ENCODE results near the gene SGMS1. TPM values are rescaled to one million over a fixed set of nuclear protein-coding genes. Genes with fewer than 3 reads are reported as not detected.

The SGMS1 gene
- total and polyA plus RNA-seq, 10 donors: 5.9 to 84.3 (median 34.6) TPM

DNA sequence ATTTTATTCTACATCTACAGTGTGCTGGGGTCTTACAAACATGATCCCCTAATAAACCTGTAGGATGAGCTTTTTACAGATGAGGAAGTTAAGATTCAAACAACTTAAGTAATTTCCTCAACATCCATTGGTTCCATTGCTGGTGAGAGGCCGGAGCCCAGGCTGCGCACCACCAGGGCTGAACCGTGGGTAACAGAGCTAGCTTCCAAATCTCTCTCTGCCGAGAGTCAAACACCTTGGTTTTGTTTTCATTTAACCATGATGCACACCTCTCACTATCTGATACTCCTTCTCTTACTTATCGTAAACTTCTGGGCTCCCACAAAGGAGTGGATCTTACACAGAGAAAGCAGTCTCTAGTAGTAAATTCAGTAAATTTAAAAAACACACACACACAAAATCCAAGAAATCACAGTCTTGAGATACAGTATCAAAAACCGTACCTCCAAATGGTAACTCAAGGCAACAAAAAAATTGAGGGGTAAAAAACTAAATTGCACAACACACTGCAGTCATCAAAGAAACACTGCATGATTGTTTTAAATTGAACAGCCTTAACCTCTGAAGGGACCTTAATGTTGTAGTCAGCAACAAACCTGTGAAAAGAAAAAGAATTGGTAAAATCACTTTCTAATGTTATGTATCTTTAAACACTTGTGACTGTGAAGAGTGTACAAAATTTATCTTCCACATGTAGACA, 20.5 kb downstream of the SGMS1 start:
- intact Hi-C loops (cut with DNase I; ENCODE audit: low total_unique reads): no loop called here
- H3K27me3 ChIP-seq (replicated peaks in 1 of 7): no peaks in the 10 kb centered on the region
- 80 to 92% (median 84%) methylated on average over 6 of the region's 6 CpGs for WGBS, 5 donors
- DNase-seq: no peak
- peak overlapping the region in 3 of 8 donors; percentile 21 to 63 (median 45) for H3K27ac ChIP-seq
- no peak overlapping the region for H3K4me3 ChIP-seq
- TF ChIP-seq POLR2A (IDR thresholded peaks at IDR 0.05) (no peak), POLR2AphosphoS5 (IDR thresholded peaks at IDR 0.05) (no peak), CTCF (IDR thresholded peaks at IDR 0.05 in 8 of 11, conservative IDR thresholded peaks at IDR 0.05 in 3 of 11) (no peak)
- H3K4me1 ChIP-seq: peaks cover 17 to 91% (median 56%) of the 10 kb centered on the region in 6 donors
- no peaks in the 10 kb centered on the region for H3K9me3 ChIP-seq
- no peaks in the 10 kb centered on the region for H3K36me3 ChIP-seq

GRCh38 chr10:50601974-50602373, 21.8 kb downstream of the SGMS1 start:
- no peak for TF ChIP-seq POLR2AphosphoS5 (IDR thresholded peaks at IDR 0.05)
- no peak for TF ChIP-seq POLR2A (IDR thresholded peaks at IDR 0.05)
- TF ChIP-seq CTCF (IDR thresholded peaks at IDR 0.05 in 8 of 11, conservative IDR thresholded peaks at IDR 0.05 in 3 of 11): no peak
- WGBS, 5 donors: 85 to 100% (median 100%) methylated on average over 1 of the region's 1 CpG
- H3K4me3 ChIP-seq: no peak overlapping the region
- DNase-seq: no peak
- peaks cover 17 to 81% (median 48%) of the 10 kb centered on the region in 6 donors for H3K4me1 ChIP-seq
- no peaks in the 10 kb centered on the region for H3K9me3 ChIP-seq
- H3K27me3 ChIP-seq (replicated peaks in 1 of 7): no peaks in the 10 kb centered on the region
- intact Hi-C loops (cut with DNase I; ENCODE audit: low total_unique reads): no loop called here
- H3K36me3 ChIP-seq: no peaks in the 10 kb centered on the region
- H3K27ac ChIP-seq: no peak overlapping the region

- TF ChIP-seq POLR2A (IDR thresholded peaks at IDR 0.05) (no peak), CTCF (IDR thresholded peaks at IDR 0.05 in 8 of 11, conservative IDR thresholded peaks at IDR 0.05 in 3 of 11) (no peak), POLR2AphosphoS5 (IDR thresholded peaks at IDR 0.05) (no peak)
- no peak overlapping the region for H3K27ac ChIP-seq
- H3K4me1 ChIP-seq: peaks cover 17 to 71% (median 43%) of the 10 kb centered on the region in 6 donors
- H3K36me3 ChIP-seq: no peaks in the 10 kb centered on the region
- no peak overlapping the region for H3K4me3 ChIP-seq
- no peaks in the 10 kb centered on the region for H3K27me3 ChIP-seq (replicated peaks in 1 of 7)
- WGBS, 5 donors: 63 to 88% (median 84%) methylated on average over 2 of the region's 2 CpGs
- H3K9me3 ChIP-seq: no peaks in the 10 kb centered on the region
- intact Hi-C loops (cut with DNase I; ENCODE audit: low total_unique reads): no loop called here
- DNase-seq: no peak
These were observed 22.8 kb downstream of the SGMS1 start for GRCh38 chr10:50600831-50601477.

DNA sequence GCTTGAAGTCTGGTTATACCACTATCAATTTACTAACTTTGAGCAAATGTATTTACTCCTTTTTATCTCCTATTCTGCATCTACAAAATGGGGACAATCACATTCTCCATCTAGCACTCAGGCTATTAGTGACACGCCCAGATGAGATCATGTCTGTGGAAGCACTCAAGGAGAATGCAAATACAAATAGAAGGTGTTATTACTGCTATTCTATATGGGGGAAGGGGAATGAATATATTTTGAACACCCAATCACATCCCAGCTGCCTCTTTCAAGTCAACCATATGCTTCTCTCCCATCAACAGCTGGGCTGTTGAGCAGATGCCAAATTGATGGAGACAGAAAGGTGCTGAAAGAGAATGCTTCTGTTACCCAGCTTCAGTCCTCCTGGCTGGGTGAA, 23.5 kb downstream of the SGMS1 start:
- WGBS, 5 donors: 78 to 94% (median 82%) methylated on average over 1 of the region's 1 CpG
- Histone ChIP-seq H3K27ac (no peak overlapping the region), H3K9me3 (no peaks in the 10 kb centered on the region), H3K36me3 (no peaks in the 10 kb centered on the region), H3K4me1 (peaks cover 11 to 64% (median 36%) of the 10 kb centered on the region in 6 donors), H3K4me3 (no peak overlapping the region), H3K27me3 (replicated peaks in 1 of 7) (no peaks in the 10 kb centered on the region)
- no peak for DNase-seq
- intact Hi-C loops (cut with DNase I; ENCODE audit: low total_unique reads): no loop called here
- TF ChIP-seq POLR2AphosphoS5 (IDR thresholded peaks at IDR 0.05): no peak
- no peak for TF ChIP-seq POLR2A (IDR thresholded peaks at IDR 0.05)
- no peak for TF ChIP-seq CTCF (IDR thresholded peaks at IDR 0.05 in 8 of 11, conservative IDR thresholded peaks at IDR 0.05 in 3 of 11)
